Stimulated activated CD8-positive, alpha-beta memory T cell treated with anti-CD3 and anti-CD28 coated beads, Interleukin-4, amount 100 ng/mL, for 4 hours (primary cell): ENCODE data around the gene CCDC89.
"Not testable (repeated sequence)": the region's sequence is repeated elsewhere in the genome, so short reads cannot be mapped to it uniquely, and the experiment has no call there.

ENCODE experiments used
- DNase-seq, 2 donors: peaks; one replicate each; pipeline ENCODE4 v3.0.0-alpha.2; 2020; ENCODE audit warnings: low read depth in 2 of 2, low spot score in 1 of 2

CCDC89 gene

GRCh38 chr11:85654343-85654742 lies 31.7 kb downstream of the CCDC89 start:
- DNase-seq: not testable (repeated sequence)

- no peak for DNase-seq
Measured at GRCh38 chr11:85652786-85653447, 33.1 kb downstream of the CCDC89 start.

DNA sequence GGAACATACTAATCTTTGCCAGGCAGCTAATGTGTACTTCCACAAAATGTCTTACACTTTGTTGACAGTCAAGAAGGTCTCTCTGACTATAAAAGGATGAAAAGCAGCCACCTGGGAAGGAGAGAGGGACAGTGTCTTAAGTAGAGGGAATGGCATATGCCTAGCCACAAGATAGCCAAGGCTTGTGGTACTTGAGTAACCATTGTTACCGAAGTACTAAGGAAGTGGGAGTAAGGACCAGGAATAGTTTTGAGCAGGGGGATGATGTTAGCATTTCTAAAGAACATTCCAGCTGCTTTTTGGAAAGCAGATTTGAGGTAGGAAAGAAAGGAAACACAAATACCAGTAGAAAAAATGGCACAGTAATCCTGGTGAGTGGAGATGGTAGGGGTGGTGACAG lies 34.9 kb downstream of the CCDC89 start:
- no peak for DNase-seq

- peak; percentile 81 to 83 for DNase-seq
Measured at GRCh38 chr11:85647604-85648299, 38.2 kb downstream of the CCDC89 start, which contains the start of gene TMEM126A. Gene TMEM126A, plus strand, starts transcription at chr11:85647967. Its CDS starts 2,289 bp downstream, at chr11:85650256.

DNA sequence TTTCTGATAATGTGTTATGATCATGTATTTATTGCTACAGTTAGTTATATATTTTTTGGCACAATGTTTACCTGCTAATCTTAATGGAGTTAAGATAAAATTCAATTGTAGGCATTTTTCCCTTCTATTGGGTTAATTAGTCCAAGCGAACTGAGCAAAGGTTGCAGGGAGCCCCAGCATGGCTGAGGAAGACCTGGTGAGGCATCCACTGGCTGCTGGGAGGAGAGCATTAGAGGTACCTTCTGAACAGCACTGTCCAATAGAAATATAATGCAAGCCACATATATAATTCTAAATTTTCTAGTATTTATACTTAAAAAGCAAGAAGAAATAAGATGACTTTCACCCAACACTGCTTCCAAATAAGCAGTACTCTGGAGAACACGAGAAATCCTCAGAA lies 38.9 kb downstream of the CCDC89 start:
- no peak for DNase-seq

DNA sequence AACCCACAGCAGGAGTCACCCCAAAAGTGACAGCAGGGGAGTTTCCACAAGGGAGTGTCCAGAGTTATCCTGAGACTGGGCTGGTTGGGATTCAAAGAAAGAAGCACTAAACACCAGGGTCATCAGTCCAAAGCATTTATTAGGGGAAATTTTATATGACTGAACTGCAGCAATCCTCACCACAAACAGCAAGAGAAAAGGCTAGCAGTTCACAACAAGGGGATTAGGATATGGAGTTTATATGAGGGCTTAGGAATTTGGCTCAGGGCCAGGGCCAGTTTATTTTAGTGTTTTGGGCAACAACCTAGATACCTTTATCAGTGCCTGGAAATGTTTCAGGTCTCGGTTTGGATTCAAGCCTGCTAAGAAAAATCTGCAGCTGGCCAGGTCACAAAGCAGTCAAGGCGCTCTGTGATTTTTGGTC lies 42.8 kb downstream of the CCDC89 start:
- DNase-seq: no peak

GRCh38 chr11:85634747-85635146 lies 51.2 kb downstream of the CCDC89 start:
- DNase-seq: no peak
